ENCODE data around the gene KIAA0513.
"Not testable (repeated sequence)": the region's sequence is repeated elsewhere in the genome, so short reads cannot be mapped to it uniquely, and the experiment has no call there.

Gene KIAA0513

GRCh38 chr16:85048921-85049562 is 21.4 kb downstream of the KIAA0513 start:
- peak; percentile 97 for DNase-seq (ENCODE audit: low spot score)

GRCh38 chr16:85049706-85050305 is 22.2 kb downstream of the KIAA0513 start:
- DNase-seq (ENCODE audit: low spot score) = no peak

- no peak for DNase-seq (ENCODE audit: low spot score)
Measured at GRCh38 chr16:85051067-85051581, 23.5 kb downstream of the KIAA0513 start.

- DNase-seq (ENCODE audit: low spot score) = no peak
Measured at GRCh38 chr16:85051683-85052082, 24.1 kb downstream of the KIAA0513 start.

- no peak for DNase-seq (ENCODE audit: low spot score)
Measured at GRCh38 chr16:85052536-85052935, 24.9 kb downstream of the KIAA0513 start.

- DNase-seq (ENCODE audit: low spot score) = not testable (repeated sequence)
Measured at GRCh38 chr16:85054321-85054720, 26.7 kb downstream of the KIAA0513 start.

- DNase-seq (ENCODE audit: low spot score) = no peak
Measured at GRCh38 chr16:85054948-85055492, 27.4 kb downstream of the KIAA0513 start.

- DNase-seq (ENCODE audit: low spot score) = no peak
Measured at GRCh38 chr16:85055493-85056210, 28.1 kb downstream of the KIAA0513 start.

- DNase-seq (ENCODE audit: low spot score) = peak; percentile 51
Measured at GRCh38 chr16:85056211-85056748, 28.7 kb downstream of the KIAA0513 start.

- peak; percentile 70 for DNase-seq (ENCODE audit: low spot score)
Measured at GRCh38 chr16:85057212-85057889, 29.8 kb downstream of the KIAA0513 start.

- DNase-seq (ENCODE audit: low spot score) = peak; percentile 80
Measured at GRCh38 chr16:85057948-85058347, 30.4 kb downstream of the KIAA0513 start.

GRCh38 chr16:85058909-85059308 is 31.3 kb downstream of the KIAA0513 start:
- DNase-seq (ENCODE audit: low spot score) = no peak

GRCh38 chr16:85061566-85061965 is 34.0 kb downstream of the KIAA0513 start:
- peak; percentile 29 for DNase-seq (ENCODE audit: low spot score)

GRCh38 chr16:85062323-85062722 is 34.7 kb downstream of the KIAA0513 start:
- DNase-seq (ENCODE audit: low spot score) = peak; percentile 73

GRCh38 chr16:85062845-85063244 is 35.2 kb downstream of the KIAA0513 start:
- no peak for DNase-seq (ENCODE audit: low spot score)

- DNase-seq (ENCODE audit: low spot score) = no peak
Measured at GRCh38 chr16:85064186-85064585, 36.6 kb downstream of the KIAA0513 start.

GRCh38 chr16:85065099-85065498 is 37.5 kb downstream of the KIAA0513 start:
- DNase-seq (ENCODE audit: low spot score) = no peak

GRCh38 chr16:85066346-85066885 is 38.8 kb downstream of the KIAA0513 start:
- peak; percentile 60 for DNase-seq (ENCODE audit: low spot score)

GRCh38 chr16:85067024-85067423 is 39.4 kb downstream of the KIAA0513 start:
- no peak for DNase-seq (ENCODE audit: low spot score)

- no peak for DNase-seq (ENCODE audit: low spot score)
Measured at GRCh38 chr16:85067426-85067825, 39.8 kb downstream of the KIAA0513 start.

GRCh38 chr16:85068746-85069145 is 41.2 kb downstream of the KIAA0513 start:
- DNase-seq (ENCODE audit: low spot score) = no peak

GRCh38 chr16:85069171-85069570 is 41.6 kb downstream of the KIAA0513 start:
- DNase-seq (ENCODE audit: low spot score) = no peak

All from cerebellar cortex (tissue), 1 donor.